SJSA1 (cell line): ENCODE measurements around the gene GPR171. TPM values are rescaled to one million over a fixed set of nuclear protein-coding genes. Genes with fewer than 3 reads are reported as not detected.
"Not testable (repeated sequence)": the region's sequence is repeated elsewhere in the genome, so short reads cannot be mapped to it uniquely, and the experiment has no call there.

Experiments
- DNase-seq, 2 experiments: peaks; one replicate each; pipeline ENCODE4 v3.0.0-alpha.2; 2015 to 2020; ENCODE audit warnings: low spot score in 2 of 2, low read depth in 1 of 2
- H3K27ac ChIP-seq: fragments of 250-450 bp; sonication (Bioruptor Pico); 2 replicates; pipeline ENCODE4 v1.5.1; 2020; ENCODE audit warnings: mild to moderate bottlenecking, moderate library complexity
- H3K27me3 ChIP-seq: fragments of 250-450 bp; sonication (Bioruptor Pico); replicated peaks from 2 replicates; pipeline ENCODE4 v1.5.1; 2020; ENCODE audit warnings: mild to moderate bottlenecking, moderate library complexity
- H3K36me3 ChIP-seq: fragments of 250-450 bp; sonication (Bioruptor Pico); 2 replicates; pipeline ENCODE4 v1.5.1; 2020; ENCODE audit warnings: mild to moderate bottlenecking
- H3K4me1 ChIP-seq: fragments of 250-450 bp; sonication (Bioruptor Pico); replicated peaks from 2 replicates; pipeline ENCODE4 v1.6.1; 2021; ENCODE audit warnings: mild to moderate bottlenecking
- H3K4me3 ChIP-seq: fragments of 250-450 bp; sonication (Bioruptor Pico); 2 replicates; pipeline ENCODE4 v1.5.1; 2020; ENCODE audit warnings: mild to moderate bottlenecking
- H3K9me3 ChIP-seq: fragments of 250-450 bp; sonication (Bioruptor Pico); replicated peaks from 2 replicates; pipeline ENCODE4 v1.5.1; 2020; ENCODE audit warnings: mild to moderate bottlenecking
- total RNA-seq: library from RNA; depleted of rRNA; stranded (reverse); fragments of >200 nt; shearing (Covaris generic); gene quantifications from 2 replicates; pipeline ENCODE4 v1.2.3, GENCODE V29; 2014

Gene GPR171
- total RNA-seq, 1 experiment from 2014 or later: not detected

DNA sequence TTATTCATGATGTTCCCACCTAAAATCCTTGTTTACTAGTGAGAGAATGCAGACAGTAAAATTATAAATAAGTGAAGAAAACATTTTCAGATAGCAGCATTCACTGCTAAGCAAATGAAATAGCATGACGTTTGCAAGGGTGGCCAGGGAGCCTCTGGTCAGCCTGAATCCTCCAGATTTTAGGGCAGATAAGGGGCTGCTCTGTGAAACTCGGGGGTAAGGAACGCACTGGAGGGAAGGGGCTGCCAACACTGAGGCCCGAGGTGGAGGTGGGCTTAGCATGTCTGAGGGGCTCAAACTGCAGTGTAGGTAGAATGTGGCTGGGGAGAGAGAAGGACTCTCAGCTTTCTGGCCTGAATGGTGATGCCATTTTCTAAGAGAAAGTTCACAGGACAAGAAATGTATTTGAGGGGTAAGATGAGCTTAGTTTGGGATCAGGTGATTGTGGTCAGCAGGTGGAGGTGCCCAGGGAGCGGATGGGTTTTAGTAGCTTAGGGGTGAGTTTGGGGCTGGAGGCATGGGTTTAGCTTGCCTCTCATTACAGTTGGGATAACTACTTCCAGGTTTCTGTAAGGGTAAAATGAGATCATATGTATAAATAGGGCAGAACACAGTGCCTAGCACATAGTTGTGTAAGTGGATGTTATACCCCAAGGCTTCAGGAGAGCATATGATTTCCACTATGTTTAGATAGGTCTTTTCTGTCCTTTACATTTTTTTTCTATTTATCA, 20.5 kb downstream of the GPR171 start:
- no peak overlapping the region for H3K27ac ChIP-seq
- no peaks in the 10 kb centered on the region for H3K4me1 ChIP-seq
- H3K4me3 ChIP-seq: no peak overlapping the region
- H3K9me3 ChIP-seq: no peaks in the 10 kb centered on the region
- H3K27me3 ChIP-seq: peaks cover 8% of the 10 kb centered on the region
- DNase-seq: no peak
- H3K36me3 ChIP-seq: no peaks in the 10 kb centered on the region

DNA sequence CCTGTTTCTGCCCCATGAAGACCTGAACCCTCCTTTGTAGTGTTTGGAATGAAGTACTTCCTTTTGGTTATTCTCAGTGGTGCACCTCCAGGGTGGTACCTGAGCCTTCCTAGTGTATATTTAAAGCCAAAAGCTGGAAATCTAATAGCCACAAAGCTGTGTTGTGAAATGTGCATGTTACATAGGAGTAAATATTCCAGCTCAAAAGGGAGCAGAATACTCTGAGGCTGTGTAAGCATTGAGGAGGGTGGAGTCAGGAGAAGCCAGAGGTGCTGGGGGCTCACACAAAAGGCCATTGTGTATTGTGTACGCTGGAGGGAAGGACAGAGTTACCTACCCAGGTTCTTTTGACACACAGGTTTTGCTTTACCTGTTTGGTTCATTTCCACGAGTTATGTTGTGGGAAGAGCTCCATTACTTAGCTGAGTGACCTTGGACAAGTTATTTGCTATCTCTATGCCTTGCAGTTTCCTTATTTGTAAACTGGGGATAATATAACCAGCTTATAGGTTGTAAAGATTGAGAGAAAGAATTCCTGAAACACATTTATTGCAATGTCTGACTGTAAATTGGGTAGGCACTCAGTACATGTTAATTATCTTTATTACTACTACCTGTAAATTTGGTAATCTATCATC, 24.7 kb downstream of the GPR171 start:
- no peak for DNase-seq
- Histone ChIP-seq H3K27me3 (peaks cover 5% of the 10 kb centered on the region; the same call in 1 of the 2 replicates), H3K4me3 (no peak overlapping the region), H3K36me3 (no peaks in the 10 kb centered on the region), H3K9me3 (no peaks in the 10 kb centered on the region), H3K27ac (no peak overlapping the region), H3K4me1 (no peaks in the 10 kb centered on the region)

- Histone ChIP-seq H3K27ac (no peak overlapping the region), H3K27me3 (peaks cover 5% of the 10 kb centered on the region; the same call in 1 of the 2 replicates), H3K36me3 (no peaks in the 10 kb centered on the region), H3K9me3 (no peaks in the 10 kb centered on the region), H3K4me1 (no peaks in the 10 kb centered on the region), H3K4me3 (no peak overlapping the region)
- no peak for DNase-seq
These were observed 27.1 kb downstream of the GPR171 start for GRCh38 chr3:151175952-151176351.

DNA sequence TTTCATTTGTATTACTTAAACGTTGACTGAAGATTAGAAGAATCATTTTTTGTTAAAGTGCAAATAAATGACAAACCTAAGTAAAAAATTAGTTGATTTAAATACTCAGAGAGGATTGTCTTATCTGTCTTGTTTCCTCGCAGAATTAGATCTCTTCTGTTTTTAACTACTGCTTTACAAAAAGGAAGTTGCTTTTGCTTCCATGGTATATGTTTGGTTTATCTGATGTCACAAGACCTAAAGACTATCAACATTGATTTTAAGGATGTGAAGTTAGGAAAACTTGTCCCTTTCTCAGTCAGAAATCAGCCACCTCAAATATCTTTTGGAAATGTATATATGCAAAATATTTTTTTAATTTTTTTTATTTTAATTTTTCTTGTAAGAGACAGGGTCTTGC, 28.7 kb downstream of the GPR171 start:
- H3K27me3 ChIP-seq: no peaks in the 10 kb centered on the region
- H3K9me3 ChIP-seq: no peaks in the 10 kb centered on the region
- H3K36me3 ChIP-seq: no peaks in the 10 kb centered on the region
- H3K27ac ChIP-seq: no peak overlapping the region
- H3K4me1 ChIP-seq: no peaks in the 10 kb centered on the region
- no peak for DNase-seq
- H3K4me3 ChIP-seq: no peak overlapping the region

- H3K27me3 ChIP-seq: 0 out of 2 replicates have a peak, but pooled peaks cover 3% of the 10 kb centered on the region
- H3K36me3 ChIP-seq: no peaks in the 10 kb centered on the region
- H3K9me3 ChIP-seq: no peaks in the 10 kb centered on the region
- no peak overlapping the region for H3K27ac ChIP-seq
- DNase-seq: no peak
- H3K4me1 ChIP-seq: no peaks in the 10 kb centered on the region
- no peak overlapping the region for H3K4me3 ChIP-seq
These were observed 31.8 kb downstream of the GPR171 start for GRCh38 chr3:151171145-151171757.

- H3K4me1 ChIP-seq, H3K27ac ChIP-seq, DNase-seq, H3K4me3 ChIP-seq, H3K27me3 ChIP-seq, H3K36me3 ChIP-seq, H3K9me3 ChIP-seq: not testable (repeated sequence)
These were observed 32.9 kb downstream of the GPR171 start for GRCh38 chr3:151169948-151170679.

- Histone ChIP-seq H3K27ac (no peak overlapping the region), H3K9me3 (no peaks in the 10 kb centered on the region), H3K27me3 (peaks cover 7% of the 10 kb centered on the region; the same call in 1 of the 2 replicates), H3K4me1 (no peaks in the 10 kb centered on the region), H3K36me3 (no peaks in the 10 kb centered on the region), H3K4me3 (no peak overlapping the region)
- no peak for DNase-seq
These were observed 33.6 kb downstream of the GPR171 start for GRCh38 chr3:151169262-151169947.

- Histone ChIP-seq H3K27ac (no peak overlapping the region), H3K36me3 (no peaks in the 10 kb centered on the region), H3K4me3 (no peak overlapping the region), H3K27me3 (peaks cover 7% of the 10 kb centered on the region; the same call in 1 of the 2 replicates), H3K9me3 (no peaks in the 10 kb centered on the region), H3K4me1 (no peaks in the 10 kb centered on the region)
- DNase-seq: peak; percentile 39 to 68
These were observed 34.5 kb downstream of the GPR171 start for GRCh38 chr3:151168269-151169094.

GRCh38 chr3:151166161-151166560, 36.9 kb downstream of the GPR171 start:
- Histone ChIP-seq H3K27ac (no peak overlapping the region), H3K9me3 (no peaks in the 10 kb centered on the region), H3K4me1 (no peaks in the 10 kb centered on the region), H3K4me3 (no peak overlapping the region), H3K36me3 (no peaks in the 10 kb centered on the region), H3K27me3 (peaks cover 7% of the 10 kb centered on the region; the same call in 1 of the 2 replicates)
- DNase-seq: no peak

GRCh38 chr3:151165226-151165625, 37.8 kb downstream of the GPR171 start:
- H3K27ac ChIP-seq: no peak overlapping the region
- no peak for DNase-seq
- no peaks in the 10 kb centered on the region for H3K9me3 ChIP-seq
- peaks cover 7% of the 10 kb centered on the region; the same call in 1 of the 2 replicates for H3K27me3 ChIP-seq
- no peaks in the 10 kb centered on the region for H3K4me1 ChIP-seq
- no peak overlapping the region for H3K4me3 ChIP-seq
- H3K36me3 ChIP-seq: no peaks in the 10 kb centered on the region

- Histone ChIP-seq H3K27me3 (no peaks in the 10 kb centered on the region; the same call in 1 of the 2 replicates), H3K36me3 (no peaks in the 10 kb centered on the region), H3K4me3 (no peak overlapping the region), H3K4me1 (peaks cover 17% of the 10 kb centered on the region), H3K9me3 (no peaks in the 10 kb centered on the region), H3K27ac (no peak overlapping the region)
- no peak for DNase-seq
These were observed 43.2 kb downstream of the GPR171 start for GRCh38 chr3:151159806-151160205.

DNA sequence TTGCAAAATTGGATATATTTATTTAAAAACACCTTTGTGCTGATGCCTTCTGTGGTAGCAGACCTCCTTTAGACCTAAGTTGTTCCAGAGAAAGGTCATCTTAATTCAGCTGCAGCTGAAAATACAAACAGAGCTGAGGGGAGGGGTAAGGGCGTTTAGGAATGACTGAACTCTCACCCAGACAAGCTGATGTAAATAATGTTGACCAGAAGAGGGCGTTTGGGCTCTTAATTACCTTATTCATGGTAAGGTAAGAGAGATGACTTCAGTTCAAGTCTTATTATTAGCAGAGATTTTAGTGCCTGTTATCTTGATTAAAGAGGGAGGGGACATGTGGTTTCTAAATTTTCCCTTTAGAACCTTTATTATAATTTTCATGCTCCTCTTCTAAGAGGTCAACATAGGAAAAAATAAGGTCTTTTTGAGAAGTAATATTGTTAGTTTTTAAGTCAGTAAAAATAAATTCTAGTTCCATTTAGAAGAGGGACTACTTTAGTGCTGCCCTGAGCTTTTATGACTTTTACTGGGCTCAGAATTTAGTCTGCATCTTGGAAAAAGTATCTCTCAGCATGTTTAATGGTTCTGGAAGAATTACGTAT, 46.3 kb downstream of the GPR171 start:
- Histone ChIP-seq H3K27ac (no peak overlapping the region), H3K4me3 (no peak overlapping the region), H3K4me1 (peaks cover 17% of the 10 kb centered on the region), H3K9me3 (no peaks in the 10 kb centered on the region), H3K27me3 (no peaks in the 10 kb centered on the region; the same call in 1 of the 2 replicates), H3K36me3 (no peaks in the 10 kb centered on the region)
- peak in 1 of 2 experiments; percentile 31 for DNase-seq
